Right lung (tissue), 5 donors: ENCODE data around the gene REC114. TPM values are rescaled to one million over a fixed set of nuclear protein-coding genes. Genes with fewer than 3 reads are reported as not detected.
A peak's percentile ranks its signal among the peaks of the same experiment; 100 is the strongest.
"Not testable (repeated sequence)": the region's sequence is repeated elsewhere in the genome, so short reads cannot be mapped to it uniquely, and the experiment has no call there.

Experiments
- DNase-seq, 2 donors: peaks; one replicate each; pipeline ENCODE4 v3.0.0-alpha.2; 2013
- polyA plus RNA-seq, 5 donors: library from polyadenylated mRNA; unstranded; fragments of 120-200 nt; gene quantifications; one replicate each; pipeline versions ENCODE4 v1.2.1 to v1.2.3, GENCODE V29; 2013; ENCODE audit warnings: inconsistent platforms in 1 of 5, low replicate concordance in 1 of 5; ENCODE audit not compliant: insufficient read length in 5 of 5, insufficient read depth in 1 of 5

REC114 gene
- polyA plus RNA-seq, 5 donors: 0.13 TPM; not detected in 4

GRCh38 chr15:73524919-73525318 is 82.0 kb downstream of the REC114 start:
- DNase-seq: no peak

GRCh38 chr15:73527598-73527997 is 84.6 kb downstream of the REC114 start:
- DNase-seq: no peak

DNA sequence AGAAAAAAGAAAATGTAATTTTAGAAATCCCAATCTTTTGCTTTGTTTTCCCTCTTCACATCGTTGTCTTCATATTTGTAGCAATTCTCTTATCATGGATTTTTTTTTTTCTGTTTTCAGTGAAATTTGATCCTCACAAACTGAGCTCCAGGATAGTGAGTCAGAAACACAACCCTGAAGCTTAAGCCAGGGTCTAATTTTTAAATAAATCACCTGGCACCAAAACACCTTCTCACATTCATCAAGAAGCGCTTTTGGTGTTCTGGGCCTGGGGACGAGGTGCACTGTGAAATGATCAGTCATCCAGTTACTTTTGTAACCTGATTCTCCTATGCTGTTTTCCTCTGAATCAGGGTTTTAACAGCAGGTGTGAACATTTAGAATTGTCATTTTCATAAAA is 87.7 kb downstream of the REC114 start:
- DNase-seq: no peak

- DNase-seq: no peak
Observed at GRCh38 chr15:73538123-73538522, 95.2 kb downstream of the REC114 start.

DNA sequence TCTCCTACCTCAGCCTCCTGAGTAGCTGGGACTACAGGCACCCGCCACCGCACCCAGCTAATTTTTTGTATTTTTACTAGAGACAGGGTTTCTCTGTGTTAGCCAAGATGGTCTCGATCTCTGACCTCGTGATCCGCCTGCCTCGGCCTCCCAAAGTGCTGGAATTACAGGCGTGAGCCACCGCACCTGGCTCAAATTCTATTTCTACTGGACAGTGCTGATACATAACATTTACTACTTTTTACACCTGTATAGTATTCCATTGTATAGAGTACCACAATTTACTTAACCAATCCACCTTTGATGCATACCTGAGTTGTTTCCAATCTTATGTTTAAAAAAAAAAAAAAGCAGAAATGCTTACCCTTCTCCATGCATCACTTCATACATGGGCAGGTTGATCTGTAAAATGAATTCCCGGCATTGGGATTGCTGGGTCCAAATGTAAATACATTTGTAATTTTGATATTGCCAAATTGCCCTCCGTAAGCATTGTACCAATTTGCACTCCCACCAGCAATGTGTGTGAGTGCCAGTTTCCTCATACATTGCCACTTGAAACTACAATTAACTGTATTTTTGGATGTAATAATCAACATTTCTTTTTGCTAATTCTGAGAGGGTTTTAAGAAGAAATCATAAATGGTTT is 95.7 kb downstream of the REC114 start:
- no peak for DNase-seq

GRCh38 chr15:73539212-73540128 is 96.5 kb downstream of the REC114 start:
- DNase-seq: peak in 1 of 2 donors; percentile 4

GRCh38 chr15:73540161-73540560 is 97.2 kb downstream of the REC114 start:
- no peak for DNase-seq

DNA sequence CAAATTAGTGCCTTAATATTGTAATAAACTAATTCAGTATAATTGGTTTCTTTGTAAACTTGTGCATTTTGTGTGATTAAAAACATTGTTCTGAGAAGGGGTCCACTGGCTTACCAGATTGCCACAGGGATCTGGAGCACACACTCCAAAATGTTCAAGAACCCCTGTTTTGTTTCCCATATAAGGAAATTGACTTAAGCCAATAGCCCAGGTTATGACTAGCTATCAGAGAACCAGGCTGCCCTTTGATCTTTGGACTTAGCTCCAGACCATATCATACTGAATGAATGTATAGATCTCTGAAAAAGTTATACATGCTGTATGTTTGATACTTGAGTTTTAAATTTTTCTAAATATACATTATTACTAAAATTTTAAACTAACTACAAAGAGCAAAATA is 98.5 kb downstream of the REC114 start:
- no peak for DNase-seq

DNA sequence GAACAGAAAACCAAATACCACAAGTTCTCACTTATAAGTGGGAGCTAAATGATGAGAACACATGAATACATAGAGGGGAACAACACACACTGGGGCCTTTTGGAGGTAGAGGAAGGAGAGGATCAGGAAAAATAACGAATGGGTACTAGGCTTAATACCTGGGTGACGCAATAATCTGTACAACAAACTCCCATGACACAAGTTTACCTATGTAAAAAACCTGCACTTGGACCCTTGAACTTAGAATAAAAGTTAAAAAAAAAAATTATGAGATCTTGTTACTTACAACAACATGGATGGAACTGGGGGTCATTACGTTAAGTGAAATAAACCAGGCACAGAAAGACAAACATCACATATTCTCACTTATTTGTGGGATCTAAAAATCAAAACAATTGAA is 106.0 kb downstream of the REC114 start:
- DNase-seq: not testable (repeated sequence)

- no peak for DNase-seq
Observed at GRCh38 chr15:73550190-73550589, 107.2 kb downstream of the REC114 start.

DNA sequence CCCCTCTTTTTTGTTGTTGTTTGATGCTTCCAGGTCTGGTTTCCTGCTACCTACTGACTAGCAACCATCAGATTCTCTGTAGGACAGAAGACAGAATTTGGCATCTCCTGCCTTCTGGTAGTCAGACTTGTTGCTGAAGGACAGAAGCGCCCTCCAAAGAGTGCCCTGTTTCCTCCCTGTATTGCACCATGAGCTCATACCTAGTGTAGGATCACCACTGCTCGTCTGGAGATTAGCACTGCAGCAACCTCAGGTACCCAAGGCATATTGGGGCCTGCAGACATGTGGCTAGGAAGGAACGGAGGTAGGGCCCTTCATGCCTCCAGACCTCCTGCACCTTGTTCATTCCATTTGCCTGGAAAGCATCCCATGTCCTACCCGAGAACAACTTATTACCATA is 112.1 kb downstream of the REC114 start:
- DNase-seq: no peak

DNA sequence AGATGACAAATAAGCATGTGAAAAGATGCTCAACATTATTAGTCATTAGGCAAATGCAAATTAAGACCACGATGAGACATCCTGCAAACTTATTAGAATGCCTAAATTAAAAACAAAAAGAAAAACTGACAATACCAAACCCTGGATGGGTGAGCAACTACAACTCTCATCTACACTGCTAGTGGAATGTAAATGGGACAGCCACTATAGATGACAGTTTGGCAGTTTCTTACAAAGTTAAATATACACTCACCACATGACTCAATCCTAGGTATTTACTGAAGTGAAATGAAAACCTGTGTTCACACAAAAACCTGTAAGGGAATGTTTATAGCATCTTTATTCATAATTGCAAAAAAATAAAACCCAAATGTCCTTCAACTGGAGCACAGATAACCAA is 115.6 kb downstream of the REC114 start:
- no peak for DNase-seq

GRCh38 chr15:73560501-73561117 is 117.6 kb downstream of the REC114 start:
- DNase-seq: peak; percentile 51 to 72

DNA sequence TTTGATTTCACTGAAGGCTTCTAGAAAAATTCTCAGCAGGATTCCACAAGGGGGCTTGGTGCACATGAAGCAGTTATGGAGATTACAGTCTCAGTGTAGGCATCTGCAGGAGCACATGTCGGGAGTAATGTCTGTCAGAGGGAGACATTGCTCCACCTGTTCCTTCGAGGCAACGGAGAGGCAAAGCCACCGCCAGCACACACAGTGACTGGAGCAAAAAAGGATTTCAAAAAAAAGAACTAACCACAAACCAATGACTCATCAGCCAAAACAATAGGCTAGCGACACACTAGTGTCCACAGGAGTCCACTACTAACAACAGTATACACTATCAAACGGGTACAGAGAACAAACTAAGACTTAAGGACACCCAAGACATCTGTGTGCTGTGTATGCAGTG is 121.3 kb downstream of the REC114 start:
- no peak for DNase-seq

DNA sequence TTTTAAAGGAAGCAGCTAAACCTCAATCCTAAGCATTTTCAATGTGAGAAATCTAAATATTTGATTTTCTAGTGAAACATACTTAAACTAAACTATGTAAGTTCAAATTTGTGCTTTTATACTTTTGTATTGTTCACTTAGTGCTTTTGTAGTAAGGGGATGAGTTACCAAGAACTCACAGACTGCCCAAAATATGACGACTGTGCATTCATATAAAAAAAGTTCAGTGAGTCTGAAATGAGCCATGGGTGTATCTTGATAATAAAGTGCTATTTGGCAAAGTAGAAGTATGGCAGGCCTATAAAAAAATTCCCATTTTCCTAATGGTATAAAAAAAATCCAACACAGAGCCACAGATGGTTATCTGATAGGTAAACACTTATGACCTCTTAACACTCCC is 124.1 kb downstream of the REC114 start:
- no peak for DNase-seq

DNA sequence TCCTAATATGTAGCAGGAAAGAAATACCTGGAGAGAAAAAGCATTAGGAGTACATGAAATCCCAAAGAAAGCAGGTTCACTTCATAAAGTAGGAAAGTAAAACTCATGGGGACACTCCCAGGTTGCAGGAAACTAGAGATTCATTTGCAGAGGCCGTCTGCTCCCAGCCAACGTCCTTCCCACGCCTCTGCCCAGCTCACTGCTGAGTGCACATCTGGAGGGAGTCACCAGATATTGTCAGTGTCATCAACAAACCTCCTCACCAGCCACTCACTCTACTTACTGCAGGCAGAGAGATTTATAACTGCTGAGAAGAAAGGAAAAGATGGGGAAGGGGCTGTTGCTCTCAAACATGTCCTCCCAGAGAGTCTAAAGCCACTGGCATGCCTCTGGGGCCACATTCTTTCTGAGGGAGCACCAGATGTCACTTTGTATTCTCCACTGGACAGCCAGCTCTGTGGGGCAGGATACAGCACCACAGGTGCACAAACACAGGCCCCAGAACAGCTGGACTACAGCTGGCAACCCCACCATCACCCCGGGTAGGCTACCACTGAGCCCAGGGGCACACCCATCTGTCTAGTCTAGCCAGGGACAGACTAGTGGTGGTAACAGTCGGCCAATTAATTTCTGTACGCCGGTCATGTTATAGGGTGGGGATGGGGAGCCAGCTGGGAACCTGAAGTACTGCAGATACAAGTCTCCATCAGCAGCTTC is 125.8 kb downstream of the REC114 start:
- DNase-seq: no peak

GRCh38 chr15:73569361-73569760 is 126.4 kb downstream of the REC114 start:
- DNase-seq: no peak

- no peak for DNase-seq
Observed at GRCh38 chr15:73570355-73571032, 127.5 kb downstream of the REC114 start.

DNA sequence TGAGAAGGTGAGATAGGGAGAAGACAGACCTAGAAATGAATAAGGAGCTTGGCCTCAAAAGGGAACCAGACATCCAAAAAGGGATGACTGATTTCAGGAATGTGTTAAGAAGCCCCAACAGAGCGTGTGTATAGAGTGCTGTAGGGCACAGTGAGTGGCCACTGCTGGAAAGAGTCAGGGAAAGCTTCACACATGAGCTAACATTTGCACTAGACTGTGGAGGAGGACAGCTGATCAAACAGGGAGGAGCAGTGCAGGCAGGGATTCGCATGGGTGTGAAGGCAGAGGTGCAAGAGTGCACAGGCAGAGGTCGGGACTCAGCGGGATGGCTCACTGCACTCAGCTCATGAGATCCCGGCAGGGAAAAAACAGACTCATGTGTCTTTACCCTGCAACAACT is 128.4 kb downstream of the REC114 start:
- no peak for DNase-seq

GRCh38 chr15:73572296-73572695 is 129.3 kb downstream of the REC114 start:
- DNase-seq: no peak

GRCh38 chr15:73573037-73573436 is 130.1 kb downstream of the REC114 start:
- no peak for DNase-seq

DNA sequence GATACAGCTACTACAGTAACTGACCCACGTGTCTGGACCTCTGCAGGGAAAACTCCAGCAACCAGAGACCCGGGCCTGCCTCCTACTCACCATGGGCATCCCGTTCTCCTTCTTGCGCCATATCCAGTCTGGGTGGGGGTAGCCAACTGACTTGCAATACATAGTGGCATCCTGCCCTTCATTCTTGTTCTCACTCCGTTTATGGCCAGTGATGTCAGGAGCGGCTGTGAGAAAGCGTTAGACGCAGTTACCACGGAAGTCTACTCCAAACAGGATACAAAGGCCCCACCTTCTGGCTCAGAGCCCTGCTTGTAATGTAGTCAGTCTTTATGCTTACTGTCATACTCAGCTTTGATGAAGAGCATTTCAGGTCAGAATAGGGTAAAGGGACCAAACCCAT is 130.6 kb downstream of the REC114 start:
- DNase-seq: peak; percentile 19 to 20
